SK-N-SH treated with all-trans-retinoic acid at 6 μM for 48 hours (cell line): ENCODE measurements around the gene SIL1.

Experiments used
- ATAC-seq: fragments of 200-7000 bp; cut with Tn5 transposase; 3 replicates; pipeline ENCODE4 v1.9.1; 2020; ENCODE audit warnings: mild to moderate bottlenecking, moderate library complexity
- ARNTL ChIP-seq: fragments of 450-650 bp; formaldehyde crosslinking; IDR thresholded peaks from 2 replicates; pipeline ENCODE4 v1.5.0; 2020; ENCODE audit warnings: low read depth, mild to moderate bottlenecking, moderate library complexity, borderline replicate concordance
- BACH2 ChIP-seq: fragments of 250-450 bp; sonication (Bioruptor Pico); IDR thresholded peaks from 2 replicates; pipeline ENCODE4 v1.9.0; 2021; ENCODE audit warnings: mild to moderate bottlenecking, borderline replicate concordance
- CSDC2 ChIP-seq: fragments of 250-450 bp; sonication (Bioruptor Pico); IDR thresholded peaks from 2 replicates; pipeline ENCODE4 v1.5.0; 2020; ENCODE audit warnings: mild to moderate bottlenecking, moderate library complexity
- ESRRG ChIP-seq: fragments of 250-450 bp; sonication (Bioruptor Pico); IDR thresholded peaks from 2 replicates; pipeline ENCODE4 v1.6.1; 2021; ENCODE audit warnings: mild to moderate bottlenecking
- GLIS3 ChIP-seq: fragments of 250-450 bp; sonication (Bioruptor Pico); IDR thresholded peaks from 2 replicates; pipeline ENCODE4 v1.5.0; 2020; ENCODE audit warnings: mild to moderate bottlenecking, moderate library complexity
- ISL1 ChIP-seq: fragments of 250-450 bp; sonication (Bioruptor Pico); IDR thresholded peaks from 2 replicates; pipeline ENCODE4 v2.1.2; 2022; ENCODE audit warnings: mild to moderate bottlenecking, moderate library complexity
- OSR1 ChIP-seq: fragments of 250-450 bp; sonication (Bioruptor Pico); IDR thresholded peaks from 2 replicates; pipeline ENCODE4 v1.8.0; 2022; ENCODE audit warnings: moderate library complexity, mild to moderate bottlenecking, inconsistent platforms
- PPARA ChIP-seq: fragments of 250-450 bp; sonication (Bioruptor Pico); IDR thresholded peaks from 2 replicates; pipeline ENCODE4 v1.5.0; 2020; ENCODE audit warnings: mild to moderate bottlenecking, borderline replicate concordance
- RARB ChIP-seq: fragments of 250-450 bp; sonication (Bioruptor Pico); IDR thresholded peaks from 2 replicates; pipeline ENCODE4 v1.8.0; 2021; ENCODE audit warnings: mild to moderate bottlenecking, moderate library complexity
- SNAI2 ChIP-seq: fragments of 250-450 bp; sonication (Bioruptor Pico); IDR thresholded peaks from 2 replicates; pipeline ENCODE4 v1.5.0; 2020; ENCODE audit warnings: mild to moderate bottlenecking, moderate library complexity
- TCF4 ChIP-seq: fragments of 250-450 bp; sonication (Bioruptor Pico); IDR thresholded peaks from 2 replicates; pipeline ENCODE4 v1.8.0; 2021; ENCODE audit warnings: mild to moderate bottlenecking, moderate library complexity, borderline replicate concordance
- ZFP3 ChIP-seq: fragments of 250-450 bp; sonication (Bioruptor Pico); IDR thresholded peaks from 2 replicates; pipeline ENCODE4 v1.5.0; 2020; ENCODE audit warnings: mild to moderate bottlenecking, moderate library complexity
- ZFP30 ChIP-seq: fragments of 450-650 bp; formaldehyde crosslinking; IDR thresholded peaks from 2 replicates; pipeline ENCODE4 v1.5.0; 2022; ENCODE audit warnings: mild to moderate bottlenecking, moderate library complexity
- ZNF565 ChIP-seq: fragments of 450-650 bp; formaldehyde crosslinking; conservative IDR thresholded peaks from 2 replicates; pipeline ENCODE4 v1.5.0; 2020; ENCODE audit warnings: low read depth, mild to moderate bottlenecking, moderate library complexity
- ZNF70 ChIP-seq: fragments of 450-650 bp; formaldehyde crosslinking; IDR thresholded peaks from 2 replicates; pipeline ENCODE4 v1.5.0; 2020; ENCODE audit warnings: mild to moderate bottlenecking, moderate library complexity
- ZNF8 ChIP-seq: fragments of 450-650 bp; formaldehyde crosslinking; IDR thresholded peaks from 2 replicates; pipeline ENCODE4 v1.5.0; 2020; ENCODE audit warnings: mild to moderate bottlenecking, moderate library complexity
- TF ChIP-seq, protein P1 (sequence below): fragments of 250-450 bp; sonication (Bioruptor Pico); IDR thresholded peaks from 2 replicates; pipeline ENCODE4 v1.5.1; 2021; ENCODE audit warnings: mild to moderate bottlenecking, moderate library complexity
- TF ChIP-seq, protein P2 (sequence below): fragments of 250-450 bp; sonication (Bioruptor Pico); IDR thresholded peaks from 2 replicates; pipeline ENCODE4 v1.5.1; 2020; ENCODE audit warnings: low read depth, mild to moderate bottlenecking, moderate library complexity
- TF ChIP-seq, protein P3 (sequence below): fragments of 250-450 bp; sonication (Bioruptor Pico); IDR thresholded peaks from 2 replicates; pipeline ENCODE4 v1.8.0; 2020; ENCODE audit warnings: mild to moderate bottlenecking, moderate library complexity, borderline replicate concordance
- TF ChIP-seq, protein P4 (sequence below): fragments of 250-450 bp; sonication (Bioruptor Pico); IDR thresholded peaks from 2 replicates; pipeline ENCODE4 v1.5.0; 2020; ENCODE audit warnings: mild to moderate bottlenecking, moderate library complexity
- TF ChIP-seq, protein P5 (sequence below): fragments of 250-450 bp; sonication (Bioruptor Pico); IDR thresholded peaks from 2 replicates; pipeline ENCODE4 v1.8.0; 2021; ENCODE audit warnings: low read depth, mild to moderate bottlenecking, moderate library complexity, borderline replicate concordance

Gene SIL1

DNA sequence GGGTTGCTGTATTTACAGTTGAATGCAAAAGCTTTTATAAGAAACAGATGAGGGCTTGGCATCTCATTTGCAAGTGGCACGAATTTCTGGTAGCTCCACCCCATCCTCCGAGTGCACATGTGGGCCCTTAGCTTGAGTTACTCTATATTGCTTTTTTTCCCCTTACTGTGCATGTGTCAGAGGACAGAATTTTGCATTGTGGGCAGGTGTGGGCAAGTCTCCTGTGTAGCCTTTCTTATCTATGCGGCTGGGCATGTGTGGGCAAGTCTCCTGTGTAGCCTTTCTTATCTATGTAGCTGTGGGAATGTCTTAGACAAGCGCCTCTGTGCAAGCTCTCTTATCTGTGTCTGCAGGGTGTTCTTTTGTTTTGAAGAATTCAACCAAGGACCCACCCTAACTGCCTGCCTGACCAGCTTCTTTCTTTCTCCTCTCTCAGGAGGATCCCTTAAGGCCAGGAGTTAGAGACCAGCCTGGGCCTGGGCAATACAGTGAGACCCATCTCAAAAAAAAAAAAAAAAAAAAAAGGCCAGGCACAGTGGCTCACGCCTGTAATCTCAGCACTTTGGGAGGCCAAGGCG lies 34.1 kb upstream of the SIL1 start:
- peak; percentile 31; the same call in 2 of the 3 replicates for ATAC-seq
- TF ChIP-seq, protein P1, sequence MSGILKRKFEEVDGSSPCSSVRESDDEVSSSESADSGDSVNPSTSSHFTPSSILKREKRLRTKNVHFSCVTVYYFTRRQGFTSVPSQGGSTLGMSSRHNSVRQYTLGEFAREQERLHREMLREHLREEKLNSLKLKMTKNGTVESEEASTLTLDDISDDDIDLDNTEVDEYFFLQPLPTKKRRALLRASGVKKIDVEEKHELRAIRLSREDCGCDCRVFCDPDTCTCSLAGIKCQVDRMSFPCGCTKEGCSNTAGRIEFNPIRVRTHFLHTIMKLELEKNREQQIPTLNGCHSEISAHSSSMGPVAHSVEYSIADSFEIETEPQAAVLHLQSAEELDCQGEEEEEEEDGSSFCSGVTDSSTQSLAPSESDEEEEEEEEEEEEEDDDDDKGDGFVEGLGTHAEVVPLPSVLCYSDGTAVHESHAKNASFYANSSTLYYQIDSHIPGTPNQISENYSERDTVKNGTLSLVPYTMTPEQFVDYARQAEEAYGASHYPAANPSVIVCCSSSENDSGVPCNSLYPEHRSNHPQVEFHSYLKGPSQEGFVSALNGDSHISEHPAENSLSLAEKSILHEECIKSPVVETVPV = no peak
- no peak for TF ChIP-seq SNAI2
- TF ChIP-seq, all 23 proteins: peak for 0

DNA sequence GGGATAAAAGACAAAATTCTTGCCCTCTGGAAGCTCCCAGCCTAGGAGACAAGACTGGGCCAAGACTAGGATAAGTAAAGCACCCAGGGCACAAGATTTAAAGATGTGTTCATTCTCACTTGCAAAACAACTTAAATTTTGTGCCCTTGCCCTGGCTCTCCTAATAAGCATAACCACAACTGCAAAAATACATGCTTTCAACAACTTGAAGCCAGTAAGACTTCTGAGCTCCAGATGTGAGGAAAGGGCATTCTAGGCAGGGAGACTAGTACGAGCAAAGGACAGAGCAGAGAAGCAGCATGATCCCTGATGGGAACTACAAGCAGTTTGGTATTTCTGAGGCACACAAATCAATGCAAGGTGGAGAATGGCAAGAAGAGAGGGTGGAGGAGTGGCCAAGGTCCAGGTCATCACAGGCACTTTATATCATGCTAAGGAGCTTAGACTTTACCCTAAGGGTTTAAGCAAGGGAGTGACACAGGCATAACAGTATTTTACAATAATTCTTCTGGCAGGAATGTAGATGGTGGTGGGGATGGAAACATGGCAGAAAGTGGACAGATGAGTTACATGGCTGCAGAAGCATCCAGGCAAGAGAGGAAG lies 30.1 kb upstream of the SIL1 start:
- TF ChIP-seq, protein P2, sequence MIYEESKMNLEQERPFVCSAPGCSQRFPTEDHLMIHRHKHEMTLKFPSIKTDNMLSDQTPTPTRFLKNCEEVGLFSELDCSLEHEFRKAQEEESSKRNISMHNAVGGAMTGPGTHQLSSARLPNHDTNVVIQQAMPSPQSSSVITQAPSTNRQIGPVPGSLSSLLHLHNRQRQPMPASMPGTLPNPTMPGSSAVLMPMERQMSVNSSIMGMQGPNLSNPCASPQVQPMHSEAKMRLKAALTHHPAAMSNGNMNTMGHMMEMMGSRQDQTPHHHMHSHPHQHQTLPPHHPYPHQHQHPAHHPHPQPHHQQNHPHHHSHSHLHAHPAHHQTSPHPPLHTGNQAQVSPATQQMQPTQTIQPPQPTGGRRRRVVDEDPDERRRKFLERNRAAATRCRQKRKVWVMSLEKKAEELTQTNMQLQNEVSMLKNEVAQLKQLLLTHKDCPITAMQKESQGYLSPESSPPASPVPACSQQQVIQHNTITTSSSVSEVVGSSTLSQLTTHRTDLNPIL (CRISPR knock-in tag) = no peak
- TF ChIP-seq, protein P3, sequence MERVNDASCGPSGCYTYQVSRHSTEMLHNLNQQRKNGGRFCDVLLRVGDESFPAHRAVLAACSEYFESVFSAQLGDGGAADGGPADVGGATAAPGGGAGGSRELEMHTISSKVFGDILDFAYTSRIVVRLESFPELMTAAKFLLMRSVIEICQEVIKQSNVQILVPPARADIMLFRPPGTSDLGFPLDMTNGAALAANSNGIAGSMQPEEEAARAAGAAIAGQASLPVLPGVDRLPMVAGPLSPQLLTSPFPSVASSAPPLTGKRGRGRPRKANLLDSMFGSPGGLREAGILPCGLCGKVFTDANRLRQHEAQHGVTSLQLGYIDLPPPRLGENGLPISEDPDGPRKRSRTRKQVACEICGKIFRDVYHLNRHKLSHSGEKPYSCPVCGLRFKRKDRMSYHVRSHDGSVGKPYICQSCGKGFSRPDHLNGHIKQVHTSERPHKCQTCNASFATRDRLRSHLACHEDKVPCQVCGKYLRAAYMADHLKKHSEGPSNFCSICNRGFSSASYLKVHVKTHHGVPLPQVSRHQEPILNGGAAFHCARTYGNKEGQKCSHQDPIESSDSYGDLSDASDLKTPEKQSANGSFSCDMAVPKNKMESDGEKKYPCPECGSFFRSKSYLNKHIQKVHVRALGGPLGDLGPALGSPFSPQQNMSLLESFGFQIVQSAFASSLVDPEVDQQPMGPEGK (CRISPR knock-in tag) = no peak
- no peak for TF ChIP-seq PPARA (CRISPR knock-in tag)
- no peak for TF ChIP-seq GLIS3 (CRISPR knock-in tag)
- no peak for TF ChIP-seq RARB
- no peak for TF ChIP-seq SNAI2
- TF ChIP-seq ZNF70 = no peak
- TF ChIP-seq ZNF8 (CRISPR knock-in tag) = no peak
- TF ChIP-seq, protein P1 = no peak
- no peak for TF ChIP-seq OSR1 (CRISPR knock-in tag)
- TF ChIP-seq ZNF565 (CRISPR knock-in tag) = no peak
- no peak for TF ChIP-seq ZFP30
- no peak for TF ChIP-seq ARNTL (CRISPR knock-in tag)
- TF ChIP-seq, protein P4, sequence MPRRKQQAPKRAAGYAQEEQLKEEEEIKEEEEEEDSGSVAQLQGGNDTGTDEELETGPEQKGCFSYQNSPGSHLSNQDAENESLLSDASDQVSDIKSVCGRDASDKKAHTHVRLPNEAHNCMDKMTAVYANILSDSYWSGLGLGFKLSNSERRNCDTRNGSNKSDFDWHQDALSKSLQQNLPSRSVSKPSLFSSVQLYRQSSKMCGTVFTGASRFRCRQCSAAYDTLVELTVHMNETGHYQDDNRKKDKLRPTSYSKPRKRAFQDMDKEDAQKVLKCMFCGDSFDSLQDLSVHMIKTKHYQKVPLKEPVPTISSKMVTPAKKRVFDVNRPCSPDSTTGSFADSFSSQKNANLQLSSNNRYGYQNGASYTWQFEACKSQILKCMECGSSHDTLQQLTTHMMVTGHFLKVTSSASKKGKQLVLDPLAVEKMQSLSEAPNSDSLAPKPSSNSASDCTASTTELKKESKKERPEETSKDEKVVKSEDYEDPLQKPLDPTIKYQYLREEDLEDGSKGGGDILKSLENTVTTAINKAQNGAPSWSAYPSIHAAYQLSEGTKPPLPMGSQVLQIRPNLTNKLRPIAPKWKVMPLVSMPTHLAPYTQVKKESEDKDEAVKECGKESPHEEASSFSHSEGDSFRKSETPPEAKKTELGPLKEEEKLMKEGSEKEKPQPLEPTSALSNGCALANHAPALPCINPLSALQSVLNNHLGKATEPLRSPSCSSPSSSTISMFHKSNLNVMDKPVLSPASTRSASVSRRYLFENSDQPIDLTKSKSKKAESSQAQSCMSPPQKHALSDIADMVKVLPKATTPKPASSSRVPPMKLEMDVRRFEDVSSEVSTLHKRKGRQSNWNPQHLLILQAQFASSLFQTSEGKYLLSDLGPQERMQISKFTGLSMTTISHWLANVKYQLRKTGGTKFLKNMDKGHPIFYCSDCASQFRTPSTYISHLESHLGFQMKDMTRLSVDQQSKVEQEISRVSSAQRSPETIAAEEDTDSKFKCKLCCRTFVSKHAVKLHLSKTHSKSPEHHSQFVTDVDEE (CRISPR knock-in tag) = no peak
- no peak for TF ChIP-seq CSDC2
- no peak for ATAC-seq

DNA sequence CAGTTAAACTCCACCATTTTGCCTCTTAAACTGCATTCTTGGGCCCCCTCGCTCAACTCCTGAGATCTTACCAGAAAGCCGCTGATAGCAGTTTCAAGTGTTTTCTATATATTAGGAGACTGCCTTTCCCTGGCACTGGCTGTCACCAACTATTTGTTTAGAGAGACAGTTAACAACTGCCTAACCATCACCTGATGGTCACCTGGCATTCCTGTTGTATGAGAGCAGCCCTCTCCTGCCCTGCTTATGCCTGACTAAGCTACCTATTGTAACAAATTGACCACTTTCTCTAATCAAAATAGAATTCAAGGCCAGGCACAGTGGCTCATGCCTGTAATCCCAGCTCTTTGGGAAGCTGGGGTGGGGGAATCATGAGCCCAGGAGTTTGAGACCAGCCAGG lies 28.0 kb upstream of the SIL1 start:
- no peak for ATAC-seq
- no peak for TF ChIP-seq ZFP3 (CRISPR knock-in tag)
- TF ChIP-seq ISL1 (CRISPR knock-in tag) = no peak
- TF ChIP-seq, protein P5, sequence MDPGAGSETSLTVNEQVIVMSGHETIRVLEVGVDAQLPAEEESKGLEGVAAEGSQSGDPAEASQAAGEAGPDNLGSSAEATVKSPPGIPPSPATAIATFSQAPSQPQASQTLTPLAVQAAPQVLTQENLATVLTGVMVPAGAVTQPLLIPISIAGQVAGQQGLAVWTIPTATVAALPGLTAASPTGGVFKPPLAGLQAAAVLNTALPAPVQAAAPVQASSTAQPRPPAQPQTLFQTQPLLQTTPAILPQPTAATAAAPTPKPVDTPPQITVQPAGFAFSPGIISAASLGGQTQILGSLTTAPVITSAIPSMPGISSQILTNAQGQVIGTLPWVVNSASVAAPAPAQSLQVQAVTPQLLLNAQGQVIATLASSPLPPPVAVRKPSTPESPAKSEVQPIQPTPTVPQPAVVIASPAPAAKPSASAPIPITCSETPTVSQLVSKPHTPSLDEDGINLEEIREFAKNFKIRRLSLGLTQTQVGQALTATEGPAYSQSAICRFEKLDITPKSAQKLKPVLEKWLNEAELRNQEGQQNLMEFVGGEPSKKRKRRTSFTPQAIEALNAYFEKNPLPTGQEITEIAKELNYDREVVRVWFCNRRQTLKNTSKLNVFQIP = no peak
- TF ChIP-seq ESRRG = no peak
- no peak for TF ChIP-seq CSDC2
- TF ChIP-seq BACH2 (CRISPR knock-in tag) = no peak
- TF ChIP-seq, protein P1 = no peak
- TF ChIP-seq RARB = no peak
- TF ChIP-seq ZNF8 (CRISPR knock-in tag) = no peak
- TF ChIP-seq, protein P3 (CRISPR knock-in tag) = no peak
- TF ChIP-seq ZFP30 = no peak
- no peak for TF ChIP-seq TCF4 (CRISPR knock-in tag)
- TF ChIP-seq GLIS3 (CRISPR knock-in tag) = no peak
